GM18858 (cell line): ENCODE results near the gene BACH2.
"Not testable (repeated sequence)": the region's sequence is repeated elsewhere in the genome, so short reads cannot be mapped to it uniquely, and the experiment has no call there.

Experiments
- ATAC-seq: cut with Tn5 transposase; IDR thresholded peaks from one replicate; pipeline ENCODE4 v1.9.1; 2021; ENCODE audit not compliant: unreplicated experiment

Gene BACH2

DNA sequence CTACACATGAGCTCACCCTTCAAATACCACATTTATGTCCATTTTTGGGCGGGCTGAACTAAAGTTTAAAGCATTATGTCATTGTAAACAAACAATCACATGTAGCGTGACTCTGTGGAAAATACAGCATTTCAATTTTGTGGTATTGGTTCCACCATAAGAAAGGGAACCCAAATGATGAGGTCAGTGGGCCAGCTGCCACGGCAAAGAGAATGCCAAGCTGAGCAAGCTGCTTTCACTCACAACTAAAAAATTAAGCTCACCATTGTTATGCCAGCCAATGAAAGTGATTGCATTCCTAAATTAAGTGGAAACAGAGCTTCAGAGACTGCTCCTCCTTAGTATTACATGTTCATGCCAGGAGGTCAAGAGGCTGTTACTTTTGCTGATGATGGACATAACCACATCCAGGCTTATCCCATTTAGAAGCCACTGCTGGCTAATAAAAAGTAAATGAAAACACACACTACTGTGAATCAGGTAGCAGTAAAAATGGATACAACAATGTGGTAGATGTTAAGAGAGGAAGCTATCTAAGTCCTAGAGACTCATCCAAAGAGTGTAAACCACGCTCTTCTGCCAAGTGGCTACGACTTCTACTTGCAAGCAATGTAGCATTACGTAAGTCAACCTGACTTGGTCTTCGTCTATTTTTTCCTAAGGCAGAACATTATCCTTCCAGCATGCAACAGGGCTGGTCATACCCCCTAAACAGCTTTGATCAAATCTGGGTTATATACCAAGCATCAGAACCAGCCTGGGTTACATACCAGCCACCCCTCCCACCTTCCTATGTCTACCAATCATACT lies 164.8 kb downstream of the BACH2 start:
- ATAC-seq: no peak

DNA sequence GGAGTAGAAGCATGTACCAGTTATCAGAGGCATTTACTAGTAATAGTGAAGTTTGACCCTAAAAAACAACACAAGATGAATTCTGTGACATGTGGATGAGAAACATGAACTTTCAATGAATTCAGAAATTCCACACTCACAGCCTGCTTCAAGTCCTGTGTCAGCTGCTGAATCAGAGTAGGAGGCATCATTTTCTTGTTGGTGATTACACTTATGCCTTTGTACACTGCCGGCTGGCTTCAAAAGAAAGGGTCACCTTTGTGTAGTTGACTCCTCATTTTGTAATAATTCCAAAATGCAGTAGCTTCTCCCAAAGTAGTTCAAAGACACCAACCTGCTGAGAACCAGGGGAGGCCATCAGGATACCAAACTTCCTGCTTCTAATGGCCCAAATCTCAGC lies 165.5 kb downstream of the BACH2 start:
- ATAC-seq: no peak

DNA sequence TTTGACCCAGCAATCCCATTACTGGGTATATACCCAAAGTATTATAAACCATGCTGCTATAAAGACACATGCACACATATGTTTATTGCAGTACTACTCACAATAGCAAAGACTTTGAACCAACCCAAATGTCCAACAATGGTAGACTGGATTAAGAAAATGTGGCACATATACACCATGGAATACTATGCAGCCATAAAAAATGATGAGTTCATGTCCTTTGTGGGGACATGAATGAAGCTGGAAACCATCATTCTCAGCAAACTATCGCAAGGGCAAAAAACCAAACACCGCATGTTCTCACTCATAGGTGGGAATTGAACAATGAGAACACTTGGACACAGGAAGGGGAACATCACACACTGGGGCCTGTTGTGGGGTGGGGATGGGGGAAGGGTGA lies 168.0 kb downstream of the BACH2 start:
- not testable (repeated sequence) for ATAC-seq

DNA sequence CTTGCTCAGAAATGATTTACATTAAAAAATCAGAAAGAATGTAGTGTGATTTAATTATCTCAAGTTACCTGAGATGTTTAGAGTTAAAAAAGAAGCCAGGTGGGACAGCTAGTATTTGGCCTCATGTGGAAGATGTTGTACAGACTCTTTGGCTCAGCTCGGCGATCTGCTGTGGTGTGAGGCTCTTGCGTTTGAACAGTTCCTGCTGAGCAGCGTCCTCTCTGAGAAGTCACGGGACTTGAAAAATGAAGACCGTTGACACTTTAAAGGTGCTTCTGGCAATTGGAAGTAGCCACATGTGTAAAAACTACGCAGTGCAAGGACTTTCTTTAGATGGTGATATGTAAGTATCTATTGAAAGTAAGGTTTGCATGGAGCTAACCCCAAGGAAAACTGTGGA lies 169.0 kb downstream of the BACH2 start:
- ATAC-seq: no peak

DNA sequence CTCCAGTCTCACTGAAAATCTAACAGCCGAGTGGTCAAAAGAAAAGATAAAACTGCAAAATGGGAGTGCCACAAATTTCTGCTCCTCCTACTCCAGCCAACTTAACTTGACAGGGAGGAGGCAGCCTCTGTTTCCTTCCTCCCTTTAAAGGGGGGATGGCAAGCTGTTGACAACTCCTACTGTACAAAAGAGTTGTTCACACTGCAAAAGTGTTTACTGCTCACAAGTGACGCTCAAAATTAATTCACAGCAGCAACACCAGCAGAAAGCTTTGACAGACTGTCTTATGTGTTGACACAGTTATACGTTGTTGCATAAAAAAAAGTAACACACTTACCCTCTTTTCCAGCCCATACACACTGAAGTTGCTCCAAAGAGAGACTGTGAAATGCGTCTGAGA lies 169.8 kb downstream of the BACH2 start:
- no peak for ATAC-seq

DNA sequence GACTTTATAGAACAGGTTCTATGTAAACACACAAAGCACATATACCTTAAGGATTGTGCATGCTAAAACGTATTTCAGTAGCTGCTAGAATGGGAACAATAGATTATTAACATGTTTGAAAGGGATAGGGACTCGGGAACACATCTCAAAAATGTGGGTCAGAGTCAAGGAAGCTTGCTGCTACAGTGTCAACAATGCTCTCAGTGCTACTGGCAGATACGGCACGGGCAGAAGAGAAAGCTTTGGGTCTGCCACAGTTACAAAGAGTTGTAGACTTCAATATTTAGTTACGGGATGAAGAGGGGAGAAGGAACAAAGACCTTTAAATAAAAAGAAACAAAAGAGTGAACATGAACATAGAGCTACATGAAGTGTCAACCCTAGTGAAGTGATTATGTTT lies 170.5 kb downstream of the BACH2 start:
- no peak for ATAC-seq

DNA sequence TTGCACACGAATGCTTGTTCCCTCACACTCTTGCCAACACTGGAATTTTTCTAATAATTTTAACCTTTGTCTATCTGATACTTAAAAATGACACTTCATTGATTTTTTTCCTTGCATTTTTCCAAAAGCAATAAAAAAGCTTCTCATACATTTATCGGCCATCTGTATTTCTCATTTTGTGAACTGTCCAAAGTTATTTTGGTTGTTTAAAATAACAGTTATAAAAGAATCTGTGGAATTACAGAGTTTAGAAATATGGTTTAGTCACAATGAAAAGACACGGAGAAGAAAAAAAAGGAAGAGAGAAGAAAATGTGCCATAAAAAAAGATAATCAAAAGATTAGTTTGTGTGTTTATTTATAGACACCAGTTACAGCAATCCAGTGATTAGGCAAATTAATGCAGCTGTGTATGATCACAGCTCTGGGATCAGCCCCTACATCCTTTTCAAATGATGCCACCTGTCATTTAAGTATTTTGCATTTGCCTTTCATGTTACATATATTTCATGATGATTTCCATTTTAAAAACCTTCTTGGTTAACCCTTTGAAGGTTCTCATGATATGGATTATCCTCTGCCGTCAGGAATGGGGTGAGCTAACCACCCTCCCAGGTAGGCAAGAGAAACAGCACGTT lies 171.7 kb downstream of the BACH2 start:
- ATAC-seq: no peak

DNA sequence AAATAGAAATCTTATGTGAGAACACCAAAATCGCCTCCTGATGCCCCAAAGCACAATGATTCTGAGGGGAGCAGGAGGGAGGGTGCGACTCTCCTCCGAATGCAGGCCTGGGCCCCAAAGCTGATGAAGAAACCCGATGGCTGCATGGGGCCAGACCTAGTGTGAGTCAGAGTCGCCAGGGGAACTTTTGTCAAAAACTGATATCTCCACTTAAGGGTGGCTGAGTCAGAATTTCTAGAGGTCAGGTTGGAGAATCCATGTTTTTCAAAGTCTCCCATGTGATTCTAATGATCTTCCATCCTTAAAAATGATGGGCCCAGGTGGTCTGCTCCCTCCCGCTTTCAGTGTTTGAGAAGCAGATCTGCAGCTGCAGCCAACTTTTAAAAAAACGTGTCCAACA lies 172.8 kb downstream of the BACH2 start:
- no peak for ATAC-seq

DNA sequence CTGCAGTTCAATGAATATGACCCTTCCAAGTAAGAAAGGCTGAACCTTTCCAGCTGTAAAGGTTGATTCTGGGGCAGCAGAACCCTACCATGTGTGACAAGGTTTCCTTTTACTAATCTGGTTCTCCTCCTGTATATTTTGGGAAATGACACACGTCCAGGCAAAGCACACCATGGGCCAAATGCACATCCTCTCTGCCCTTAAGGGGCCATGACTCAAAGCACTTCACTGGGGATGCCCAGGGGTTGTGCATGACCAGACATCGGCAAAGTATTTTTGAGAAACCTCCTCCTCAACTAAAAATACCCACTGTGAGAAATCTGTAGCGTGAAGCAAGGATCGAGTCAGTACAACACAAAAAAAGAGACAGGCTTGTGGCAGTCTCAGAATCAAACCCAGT lies 174.7 kb downstream of the BACH2 start:
- ATAC-seq: peak; percentile 69

DNA sequence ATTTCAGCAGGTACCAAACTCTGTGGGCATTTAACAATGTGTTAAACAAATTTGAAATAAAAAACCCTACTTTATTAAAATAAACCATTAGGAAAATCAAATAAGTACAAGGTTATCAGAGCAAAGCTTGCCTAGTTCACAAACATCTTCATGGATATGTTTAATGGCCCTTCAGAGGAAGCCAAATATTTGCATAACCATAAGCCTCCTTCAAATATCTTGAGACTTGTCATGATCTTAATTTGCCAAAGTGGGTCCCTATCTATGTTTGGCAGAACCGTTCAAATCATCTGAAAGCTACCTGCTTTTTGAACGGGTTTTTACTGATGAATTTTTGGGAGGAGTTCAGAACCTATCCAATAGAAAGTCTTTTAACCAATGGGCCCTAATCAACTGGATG lies 176.3 kb downstream of the BACH2 start:
- no peak for ATAC-seq

DNA sequence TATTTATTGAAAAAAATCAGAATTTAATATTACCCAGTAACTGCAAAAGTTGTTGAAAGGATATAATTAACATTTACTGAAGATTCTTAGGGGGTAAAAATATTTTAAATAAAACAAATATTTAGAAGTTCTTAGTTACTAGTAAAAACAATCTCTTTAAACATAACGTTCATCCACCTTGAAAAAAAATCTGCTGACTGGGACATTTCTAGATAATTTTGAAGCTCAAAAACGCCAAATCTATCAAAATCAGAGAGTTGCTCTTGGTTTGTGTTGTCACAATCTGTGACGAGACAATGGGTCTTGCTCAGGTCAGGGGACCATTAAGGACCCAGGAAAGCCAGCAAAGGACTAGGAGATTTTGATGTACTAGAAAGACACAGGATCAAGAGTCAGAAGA lies 177.0 kb downstream of the BACH2 start:
- no peak for ATAC-seq

DNA sequence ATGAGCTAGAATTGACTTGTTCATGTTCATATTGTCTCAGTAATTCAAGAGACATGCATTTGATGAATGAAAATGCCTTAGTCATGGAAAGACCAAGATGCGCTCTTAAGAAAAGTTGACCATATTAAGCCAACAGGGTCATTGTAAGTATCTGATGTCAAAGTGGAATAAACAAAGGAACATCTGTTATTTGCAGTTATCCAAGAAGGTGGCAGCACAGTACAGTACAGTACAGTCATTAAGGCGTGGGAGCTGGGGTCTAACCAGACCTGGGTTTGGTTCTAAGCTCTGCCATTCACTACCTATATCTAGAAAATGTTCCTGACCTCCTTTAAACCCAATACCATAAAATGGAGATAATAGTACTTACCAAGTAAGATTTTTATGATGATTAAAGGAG lies 178.1 kb downstream of the BACH2 start:
- ATAC-seq: no peak

DNA sequence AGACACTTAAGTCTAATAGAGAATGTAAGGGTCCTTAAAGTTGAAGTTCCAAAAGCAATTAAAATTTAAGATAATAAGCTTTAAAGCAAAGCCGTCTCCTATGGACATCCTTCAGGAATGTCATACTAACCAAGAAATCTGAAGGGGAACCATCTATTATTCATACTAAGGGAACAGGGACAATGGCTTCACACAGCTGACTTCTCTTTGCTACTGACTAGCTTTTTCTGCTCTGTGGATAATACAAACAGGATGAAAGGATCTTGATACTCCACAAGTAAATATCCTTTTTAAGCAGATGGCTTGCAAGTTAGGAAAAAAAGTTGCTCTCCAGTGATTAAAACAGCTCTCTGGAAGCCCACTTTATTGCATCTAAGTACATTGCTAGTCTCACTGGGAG lies 178.6 kb downstream of the BACH2 start:
- no peak for ATAC-seq

DNA sequence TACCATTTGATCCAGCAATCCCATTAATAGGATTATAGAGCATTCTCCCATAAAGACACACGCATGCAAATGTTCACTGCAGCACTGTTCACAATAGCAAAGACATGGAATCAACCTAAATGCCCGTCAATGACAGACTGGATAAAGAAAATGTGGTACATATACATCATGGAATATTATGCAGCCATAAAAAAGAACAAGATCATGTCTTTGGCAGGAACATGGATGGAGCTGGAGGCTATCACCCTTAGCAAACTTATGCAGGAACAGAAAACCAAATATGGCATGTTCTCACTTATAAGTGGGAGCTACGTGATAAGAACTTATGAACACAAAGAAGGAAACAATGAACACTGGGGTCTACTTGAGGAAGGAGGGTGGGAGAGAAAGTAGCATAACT lies 180.5 kb downstream of the BACH2 start:
- not testable (repeated sequence) for ATAC-seq

DNA sequence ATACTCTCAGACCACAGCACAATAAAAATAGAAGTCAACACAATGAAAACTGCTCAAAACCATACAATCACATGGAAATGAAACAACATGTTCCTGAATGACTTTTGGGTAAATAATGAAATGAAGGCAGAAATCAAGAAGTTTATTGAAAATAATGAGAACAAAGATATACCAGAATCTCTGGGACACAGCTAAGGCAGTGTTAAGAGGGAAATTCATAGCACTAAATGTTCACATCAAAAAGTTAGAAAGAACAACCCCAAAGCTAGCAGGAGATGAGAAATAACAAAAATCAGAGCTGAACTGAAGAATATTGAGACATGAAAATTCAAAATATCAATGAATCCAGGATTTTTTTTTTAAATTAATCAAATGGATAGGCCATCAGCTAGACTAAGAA lies 183.3 kb downstream of the BACH2 start:
- no peak for ATAC-seq

DNA sequence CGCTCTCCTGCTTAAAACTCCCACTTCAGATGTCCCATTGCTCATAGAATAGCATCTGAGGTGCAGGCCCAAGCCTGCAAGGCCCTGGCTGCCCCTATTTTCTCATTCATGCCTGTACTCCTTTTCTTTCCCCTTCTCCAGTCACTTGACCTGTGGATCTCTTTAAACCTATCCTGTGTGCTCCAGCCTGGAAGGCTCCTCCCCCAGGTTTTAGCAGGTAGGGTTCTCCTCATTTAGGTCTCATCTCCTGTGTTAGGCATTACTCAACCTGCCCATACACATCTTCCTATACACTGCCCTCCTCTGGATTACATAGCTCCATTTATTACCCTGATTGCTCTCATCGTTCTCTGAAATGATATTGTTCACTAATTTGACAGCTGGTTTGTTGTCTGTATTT lies 185.3 kb downstream of the BACH2 start:
- no peak for ATAC-seq

DNA sequence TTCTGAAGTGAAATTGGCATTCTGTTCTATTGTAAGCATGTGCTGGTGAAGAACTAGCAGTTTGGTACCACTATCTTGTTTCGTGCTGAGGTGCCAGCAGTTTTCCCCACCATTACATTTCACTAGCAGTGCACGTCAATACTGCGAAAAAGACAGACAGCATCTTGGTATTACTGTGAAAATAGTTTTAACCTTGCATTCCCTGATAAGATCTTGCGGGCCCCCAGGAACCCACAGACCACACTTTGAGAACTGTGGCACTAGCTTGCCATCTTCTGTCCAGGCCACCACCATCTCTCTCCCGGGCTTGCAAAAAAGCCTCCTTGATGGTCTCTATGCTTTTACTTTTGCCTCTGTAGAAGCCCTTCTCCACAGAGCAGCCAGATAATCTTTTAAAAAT lies 185.7 kb downstream of the BACH2 start:
- no peak for ATAC-seq

DNA sequence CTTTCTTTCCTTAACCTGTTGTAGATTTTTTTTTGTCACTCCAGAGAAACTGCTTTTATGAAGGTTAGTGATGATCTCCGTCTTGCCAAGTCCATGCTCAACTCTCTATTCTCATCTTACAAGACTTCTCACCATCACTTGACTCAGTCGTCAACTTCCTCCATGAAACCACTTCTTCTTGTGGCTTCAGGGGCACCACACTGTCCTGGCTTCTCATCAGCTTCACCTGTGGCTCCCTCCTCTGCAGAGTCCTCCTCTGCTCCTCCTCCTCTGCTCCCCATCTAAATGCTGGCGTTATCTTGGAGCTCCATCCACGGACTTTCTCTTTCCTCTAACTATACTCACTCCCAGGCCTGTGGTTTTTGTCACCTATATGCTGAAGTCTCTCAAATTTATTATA lies 187.5 kb downstream of the BACH2 start:
- no peak for ATAC-seq

DNA sequence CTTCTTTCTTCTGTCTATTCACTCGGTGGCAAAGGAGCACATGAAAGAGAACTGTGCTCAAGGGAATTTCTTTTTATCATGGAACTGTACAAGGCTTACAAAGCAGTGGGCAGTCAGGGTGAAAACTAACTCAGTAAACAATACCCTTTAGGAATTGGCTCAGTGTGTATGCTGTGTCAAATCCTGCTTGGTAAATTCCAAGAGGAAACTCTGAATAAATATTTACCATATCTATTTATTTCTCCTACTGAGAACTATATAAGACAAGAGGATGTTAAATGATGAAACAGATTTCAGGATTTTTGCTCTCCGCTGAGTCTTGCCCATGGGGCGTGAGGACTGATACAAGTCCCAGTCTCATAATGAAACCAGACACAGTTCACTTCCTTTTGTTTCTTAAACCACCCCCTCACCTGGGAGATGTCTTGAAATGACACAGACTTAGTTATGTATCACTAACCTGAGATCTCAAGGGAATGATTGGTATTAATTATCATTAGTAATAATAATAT lies 188.8 kb downstream of the BACH2 start:
- peak; percentile 94 for ATAC-seq

DNA sequence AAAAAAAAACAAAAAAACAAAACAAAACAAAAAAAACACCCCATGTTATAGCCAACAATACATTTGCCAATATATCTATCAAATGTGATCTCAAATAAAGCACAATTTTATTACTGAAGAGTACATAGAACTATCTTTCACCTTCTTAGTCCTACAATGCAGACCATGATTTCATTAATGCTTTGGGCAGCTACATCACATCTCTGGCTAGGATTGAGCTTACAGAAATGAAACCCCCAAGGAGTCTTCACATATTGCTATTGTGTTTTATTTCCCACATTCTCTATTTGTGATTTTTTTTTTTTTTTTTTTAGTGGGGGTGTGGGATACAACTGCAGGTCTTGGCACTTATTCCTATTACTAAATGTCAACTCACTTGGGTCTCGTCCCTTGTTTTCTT lies 189.3 kb downstream of the BACH2 start:
- no peak for ATAC-seq

DNA sequence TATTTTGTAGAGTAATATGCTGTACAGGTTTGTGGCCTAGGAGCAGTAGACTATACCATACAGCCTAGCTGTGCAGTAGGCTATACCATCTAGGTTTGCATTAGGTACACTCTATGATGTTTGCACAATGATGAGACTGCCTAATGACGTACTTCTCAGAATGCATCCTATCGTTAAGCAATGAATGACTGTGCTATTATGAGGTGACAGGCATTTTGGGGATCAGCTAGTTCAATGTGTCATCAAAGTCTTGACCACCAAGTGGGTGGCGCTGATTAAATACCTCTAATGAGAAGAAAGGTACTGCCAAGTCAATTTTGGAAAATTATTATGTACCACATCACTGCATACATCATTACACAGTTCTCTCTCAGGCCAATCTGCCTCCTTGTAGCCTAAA lies 190.2 kb downstream of the BACH2 start:
- ATAC-seq: no peak

DNA sequence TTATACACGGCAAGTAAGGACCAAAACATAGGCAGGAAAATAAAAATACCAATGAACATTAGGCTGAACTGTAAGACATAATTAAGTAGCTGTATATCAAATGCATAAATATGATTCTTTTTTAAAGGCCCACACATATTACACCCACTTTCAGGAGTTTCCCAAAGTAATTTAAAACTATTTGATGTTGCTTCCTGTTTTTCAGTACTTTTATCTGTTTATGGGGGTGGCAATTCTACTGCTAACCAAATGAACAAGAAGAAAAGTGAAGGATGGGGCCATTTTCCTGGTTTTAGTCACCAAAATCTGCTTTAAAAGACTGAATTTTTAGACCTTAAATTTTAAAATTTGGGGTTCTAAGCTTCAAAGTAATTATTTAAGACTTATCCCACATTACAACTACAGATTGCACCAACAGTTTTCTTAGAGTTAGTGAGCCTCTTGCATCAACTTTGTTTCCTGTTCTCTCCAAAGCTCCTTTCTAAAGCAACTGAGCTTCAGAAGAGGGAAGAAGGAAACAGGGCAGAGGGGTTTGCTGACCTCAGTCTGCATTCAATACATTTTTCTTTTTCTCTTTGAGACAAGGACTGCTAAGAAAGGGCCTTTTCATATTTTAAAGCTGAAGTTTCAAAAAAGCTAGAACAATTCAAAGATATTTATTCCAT lies 191.0 kb downstream of the BACH2 start:
- no peak for ATAC-seq
